Psoas muscle (tissue), 8 donors: ENCODE results near the gene NPLOC4. TPM values are rescaled to one million over a fixed set of nuclear protein-coding genes. Genes with fewer than 3 reads are reported as not detected.

ENCODE experiments used
- ATAC-seq, 4 donors: fragments of 200-7000 bp; cut with Tn5 transposase; one replicate each; pipeline ENCODE4 v1.9.1; 2020; ENCODE audit warnings: moderate library complexity in 3 of 4, mild to moderate bottlenecking in 2 of 4
- DNase-seq, 2 donors: peaks; one replicate each; pipeline ENCODE4 v3.0.0-alpha.2; 2020
- H3K27ac ChIP-seq: fragments of 200-600 bp; one replicate; pipeline ENCODE4 v1.8.0; 2022
- H3K27me3 ChIP-seq, 3 donors: fragments of 200-600 bp in 1 of 3; one replicate each; pipeline versions ENCODE4 v1.6.1 to v1.8.0; 2013 to 2022; ENCODE audit warnings: low read length in 2 of 3, mild to moderate bottlenecking in 2 of 3, moderate library complexity in 1 of 3; ENCODE audit not compliant: insufficient read depth in 3 of 3
- H3K36me3 ChIP-seq, 2 donors: fragments of 200-600 bp in 1 of 2; one replicate each; pipeline versions ENCODE4 v1.6.1 to v1.8.0; 2013 to 2022; ENCODE audit warnings: low read depth in 1 of 2, mild to moderate bottlenecking in 1 of 2, moderate library complexity in 1 of 2; ENCODE audit not compliant: insufficient read depth in 1 of 2
- H3K4me1 ChIP-seq: fragments of 200-600 bp; one replicate; pipeline ENCODE4 v1.8.0; 2022
- H3K4me3 ChIP-seq: fragments of 200-600 bp; one replicate; pipeline ENCODE4 v1.8.0; 2022; ENCODE audit warnings: mild to moderate bottlenecking
- H3K9me3 ChIP-seq: fragments of 200-600 bp; one replicate; pipeline ENCODE4 v1.8.0; 2022
- WGBS, 3 donors: extraction: QIAGEN DNeasy Blood & Tissue Kit; methylation state at CpG; one replicate each; pipeline versions ENCODE4 v1.1.6 to v1.1.7; 2013; 5-methylcytosine and 5-hydroxymethylcytosine counted together
- intact Hi-C, 2 donors: fragments of 100-400 bp; cut with DNase I; formaldehyde crosslinking; loops; one replicate each; pipeline versions ENCODE4 v1.11.0 to v1.14.2; 2022
- polyA plus RNA-seq, 3 donors: library from polyadenylated mRNA; stranded (reverse); fragments of 200-250 nt; gene quantifications; one replicate each; pipeline ENCODE4 v1.2.3, GENCODE V29; 2013
- total RNA-seq, 4 donors: library from RNA; stranded (reverse); fragmentation: NEBNext Ultra II Directional in 2 of 4; extraction: Animal tissue kit (Norgen Biotek cat#: 25700) in 2 of 4; gene quantifications; one replicate each; pipeline versions ENCODE4 v1.2.1 to v1.2.4, GENCODE V29; 2021 to 2023
- TF ChIP-seq, protein P1 (sequence below): fragments of 200-600 bp; IDR thresholded peaks from one replicate; pipeline ENCODE4 v1.8.0; 2022; ENCODE audit warnings: antibody characterized with exemption
- donor health status: healthy with polysubstance abuse.
- donor health status: DM: no; HTN: no; CAD: no; lungs with moderate emphysema.
- donor health status: Bipolar disorder and iron deficiency.
- donor health status: healthy.
- donor health status: DM: yes; HTN: yes; CAD: no.
- donor health status: DM: no; HTN: no; CAD: no.
- donor health status: DM: no; HTN: no; CAD: no.
- donor health status: DM: yes; HTN: yes; CAD: no.

NPLOC4 gene
- total and polyA plus RNA-seq, 7 donors = 87.3 to 414 (median 204) TPM

DNA sequence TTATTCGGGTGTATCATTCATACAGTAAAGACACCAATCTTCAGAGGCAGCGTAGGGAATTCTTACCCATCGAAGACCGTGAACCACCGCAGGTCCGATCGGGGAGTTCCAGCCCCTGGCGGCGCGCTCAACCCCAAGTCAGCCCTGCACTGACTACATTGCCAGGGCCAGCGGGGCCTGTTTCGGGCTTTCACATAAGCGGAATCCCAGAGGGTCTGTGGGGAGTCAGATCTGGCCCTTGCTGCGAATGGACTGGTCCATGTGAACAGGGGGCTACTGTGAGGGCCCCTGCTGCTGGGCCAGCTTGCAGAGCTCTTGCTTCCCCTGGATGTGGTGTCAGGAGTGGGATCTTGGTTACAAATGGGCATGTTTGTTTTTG lies 11.8 kb upstream of the NPLOC4 start:
- WGBS, 3 donors = 48 to 60% (median 55%) methylated on average over 14 of the region's 14 CpGs
- Histone ChIP-seq H3K4me3 (no peak overlapping the region), H3K27me3 (peaks cover 0 to 42% (median 18%) of the 10 kb centered on the region in 3 donors)

GRCh38 chr17:81648013-81648706 lies 11.2 kb upstream of the NPLOC4 start:
- intact Hi-C loops = no loop called here
- Histone ChIP-seq H3K4me3 (no peak overlapping the region), H3K36me3 (no peaks in the 10 kb centered on the region), H3K27ac (no peak overlapping the region), H3K27me3 (peaks cover 0 to 42% (median 18%) of the 10 kb centered on the region in 3 donors), H3K9me3 (no peaks in the 10 kb centered on the region), H3K4me1 (no peaks in the 10 kb centered on the region)
- 4 to 7% (median 5%) methylated on average over 49 to 78 of the region's 78 CpGs for WGBS, 3 donors
- no peak for DNase-seq
- TF ChIP-seq, protein P1, sequence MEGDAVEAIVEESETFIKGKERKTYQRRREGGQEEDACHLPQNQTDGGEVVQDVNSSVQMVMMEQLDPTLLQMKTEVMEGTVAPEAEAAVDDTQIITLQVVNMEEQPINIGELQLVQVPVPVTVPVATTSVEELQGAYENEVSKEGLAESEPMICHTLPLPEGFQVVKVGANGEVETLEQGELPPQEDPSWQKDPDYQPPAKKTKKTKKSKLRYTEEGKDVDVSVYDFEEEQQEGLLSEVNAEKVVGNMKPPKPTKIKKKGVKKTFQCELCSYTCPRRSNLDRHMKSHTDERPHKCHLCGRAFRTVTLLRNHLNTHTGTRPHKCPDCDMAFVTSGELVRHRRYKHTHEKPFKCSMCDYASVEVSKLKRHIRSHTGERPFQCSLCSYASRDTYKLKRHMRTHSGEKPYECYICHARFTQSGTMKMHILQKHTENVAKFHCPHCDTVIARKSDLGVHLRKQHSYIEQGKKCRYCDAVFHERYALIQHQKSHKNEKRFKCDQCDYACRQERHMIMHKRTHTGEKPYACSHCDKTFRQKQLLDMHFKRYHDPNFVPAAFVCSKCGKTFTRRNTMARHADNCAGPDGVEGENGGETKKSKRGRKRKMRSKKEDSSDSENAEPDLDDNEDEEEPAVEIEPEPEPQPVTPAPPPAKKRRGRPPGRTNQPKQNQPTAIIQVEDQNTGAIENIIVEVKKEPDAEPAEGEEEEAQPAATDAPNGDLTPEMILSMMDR = no peak
- ATAC-seq = no peak

More for the DNA sequence above, 11.8 kb upstream of the NPLOC4 start:
- ATAC-seq (no peak), DNase-seq (no peak)
- no peaks in the 10 kb centered on the region for H3K36me3 ChIP-seq
- no peaks in the 10 kb centered on the region for H3K4me1 ChIP-seq
- no peaks in the 10 kb centered on the region for H3K9me3 ChIP-seq
- intact Hi-C loops = no loop called here
- TF ChIP-seq, protein P1 = no peak
- no peak overlapping the region for H3K27ac ChIP-seq

- Histone ChIP-seq H3K4me1 (no peaks in the 10 kb centered on the region), H3K9me3 (no peaks in the 10 kb centered on the region), H3K27me3 (peaks cover 0 to 42% (median 18%) of the 10 kb centered on the region in 3 donors), H3K4me3 (no peak overlapping the region), H3K36me3 (no peaks in the 10 kb centered on the region), H3K27ac (no peak overlapping the region)
- 26 to 30% (median 28%) methylated on average over 21 of the region's 21 CpGs for WGBS, 3 donors
- DNase-seq (no peak), ATAC-seq (no peak)
- TF ChIP-seq, protein P1 = no peak
- intact Hi-C loops = no loop called here
These were observed 10.7 kb upstream of the NPLOC4 start for GRCh38 chr17:81647640-81648012.

- ATAC-seq (no peak), DNase-seq (no peak)
- TF ChIP-seq, protein P1 = no peak
- WGBS, 3 donors = 58 to 64% (median 58%) methylated on average over 12 of the region's 12 CpGs
- H3K27ac ChIP-seq = no peak overlapping the region
- H3K27me3 ChIP-seq = peaks cover 0 to 42% (median 18%) of the 10 kb centered on the region in 3 donors
- intact Hi-C loops = no loop called here
- H3K9me3 ChIP-seq = no peaks in the 10 kb centered on the region
- no peaks in the 10 kb centered on the region for H3K4me1 ChIP-seq
- no peaks in the 10 kb centered on the region for H3K36me3 ChIP-seq
- H3K4me3 ChIP-seq = no peak overlapping the region
These were observed 10.1 kb upstream of the NPLOC4 start for GRCh38 chr17:81646869-81647600.
